ENCODE data around the gene TMEM187. TPM values are rescaled to one million over a fixed set of nuclear protein-coding genes. Genes with fewer than 3 reads are reported as not detected.

TMEM187 gene
- total RNA-seq, 1 donor from 2014 or later, result 5.3 TPM

- FAIRE-seq (no peak), DNase-seq (ENCODE audit: low read depth) (no peak)
- H3K4me3 ChIP-seq (ENCODE audit: low read depth, low read length), result no peak overlapping the region
- TF ChIP-seq CTCF (IDR thresholded peaks at IDR 0.05; ENCODE audit: insufficient read depth, low read length, severe bottlenecking), result no peak
- peaks cover 2% of the 10 kb centered on the region for H3K36me3 ChIP-seq (ENCODE audit: control insufficient read depth, insufficient read depth, low read length)
- no peaks in the 10 kb centered on the region for H3K27me3 ChIP-seq (ENCODE audit: control insufficient read depth, insufficient read depth, low read length)
Measured at GRCh38 chrX:153968754-153969124, 3.8 kb upstream of the TMEM187 start.

GRCh38 chrX:153969125-153969903 is 3.2 kb upstream of the TMEM187 start:
- no peak for DNase-seq (ENCODE audit: low read depth)
- peaks cover 2% of the 10 kb centered on the region for H3K36me3 ChIP-seq (ENCODE audit: control insufficient read depth, insufficient read depth, low read length)
- no peak for FAIRE-seq
- TF ChIP-seq CTCF (IDR thresholded peaks at IDR 0.05; ENCODE audit: insufficient read depth, low read length, severe bottlenecking), result no peak
- H3K27me3 ChIP-seq (ENCODE audit: control insufficient read depth, insufficient read depth, low read length), result no peaks in the 10 kb centered on the region
- peak overlapping the region; percentile 80 for H3K4me3 ChIP-seq (ENCODE audit: low read depth, low read length)

- DNase-seq (ENCODE audit: low read depth) (no peak), FAIRE-seq (no peak)
- no peaks in the 10 kb centered on the region for H3K27me3 ChIP-seq (ENCODE audit: control insufficient read depth, insufficient read depth, low read length)
Measured at GRCh38 chrX:153969904-153970356, 2.6 kb upstream of the TMEM187 start.

GRCh38 chrX:153970357-153971123 is 2.0 kb upstream of the TMEM187 start:
- Histone ChIP-seq H3K27me3 (ENCODE audit: control insufficient read depth, insufficient read depth, low read length) (no peaks in the 10 kb centered on the region), H3K4me3 (ENCODE audit: low read depth, low read length) (peak overlapping the region; percentile 80), H3K36me3 (ENCODE audit: control insufficient read depth, insufficient read depth, low read length) (peaks cover 2% of the 10 kb centered on the region)
- TF ChIP-seq CTCF (IDR thresholded peaks at IDR 0.05; ENCODE audit: insufficient read depth, low read length, severe bottlenecking), result no peak
- no peak for DNase-seq (ENCODE audit: low read depth)
- no peak for FAIRE-seq

More at GRCh38 chrX:153969904-153970356, 2.6 kb upstream of the TMEM187 start:
- Histone ChIP-seq H3K36me3 (ENCODE audit: control insufficient read depth, insufficient read depth, low read length) (peaks cover 2% of the 10 kb centered on the region), H3K4me3 (ENCODE audit: low read depth, low read length) (peak overlapping the region; percentile 80)
- no peak for TF ChIP-seq CTCF (IDR thresholded peaks at IDR 0.05; ENCODE audit: insufficient read depth, low read length, severe bottlenecking)

- Histone ChIP-seq H3K36me3 (ENCODE audit: control insufficient read depth, insufficient read depth, low read length) (peaks cover 2% of the 10 kb centered on the region), H3K4me3 (ENCODE audit: low read depth, low read length) (peak overlapping the region; percentile 80), H3K27me3 (ENCODE audit: control insufficient read depth, insufficient read depth, low read length) (no peaks in the 10 kb centered on the region)
- DNase-seq (ENCODE audit: low read depth) (peak; percentile 64), FAIRE-seq (no peak)
- TF ChIP-seq CTCF (IDR thresholded peaks at IDR 0.05; ENCODE audit: insufficient read depth, low read length, severe bottlenecking), result no peak
Measured at GRCh38 chrX:153971124-153971449, 1.5 kb upstream of the TMEM187 start.

Data from bronchial epithelial cell (primary cell).